SHP77 treated with DMSO at 0.1 percent for 48 hours (cell line): ENCODE measurements around the gene WWOX.

Experiments
- DNase-seq: peaks from one replicate; lab custom pipeline; 2025; lab: John Stamatoyannopoulos, UW

Gene WWOX

DNA sequence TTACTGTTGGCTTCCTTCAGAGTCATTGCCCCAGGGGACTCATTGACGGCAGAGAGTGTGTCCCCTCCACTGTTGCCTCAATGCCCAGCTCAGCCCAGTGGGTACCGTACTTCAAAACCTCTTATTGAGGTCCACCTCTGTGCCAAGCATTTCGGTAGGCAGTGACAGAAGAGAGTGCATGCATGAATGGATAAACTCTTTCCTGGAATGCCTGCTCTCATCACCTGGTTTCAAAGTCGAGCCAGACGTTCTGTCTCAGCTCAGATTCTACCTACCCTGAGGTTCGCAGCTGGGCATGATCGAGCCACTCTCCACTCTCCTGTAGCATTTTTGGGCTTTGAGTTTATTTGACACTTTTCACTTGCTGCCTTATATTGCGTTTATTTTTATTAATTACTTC lies 854.1 kb downstream of the WWOX start:
- DNase-seq, result no peak

DNA sequence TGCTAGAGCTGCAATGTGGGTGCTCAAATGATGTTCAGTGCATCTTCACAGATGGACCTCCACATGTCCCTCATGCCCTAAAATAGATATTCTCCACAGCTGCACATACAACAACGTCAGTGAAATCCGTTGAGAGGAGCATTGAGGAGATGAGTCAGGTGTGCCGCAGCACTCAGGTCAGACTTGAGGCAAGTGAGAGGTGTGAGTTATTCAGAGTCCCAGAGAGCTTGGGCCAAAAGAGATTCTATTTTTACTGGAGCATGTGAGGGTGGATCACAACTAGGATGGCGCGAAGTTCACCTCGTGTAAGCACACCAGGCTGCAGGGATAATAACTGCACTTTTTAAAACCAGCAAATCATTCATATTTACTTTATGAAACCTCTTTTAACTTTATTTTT lies 855.8 kb downstream of the WWOX start:
- no peak for DNase-seq

DNA sequence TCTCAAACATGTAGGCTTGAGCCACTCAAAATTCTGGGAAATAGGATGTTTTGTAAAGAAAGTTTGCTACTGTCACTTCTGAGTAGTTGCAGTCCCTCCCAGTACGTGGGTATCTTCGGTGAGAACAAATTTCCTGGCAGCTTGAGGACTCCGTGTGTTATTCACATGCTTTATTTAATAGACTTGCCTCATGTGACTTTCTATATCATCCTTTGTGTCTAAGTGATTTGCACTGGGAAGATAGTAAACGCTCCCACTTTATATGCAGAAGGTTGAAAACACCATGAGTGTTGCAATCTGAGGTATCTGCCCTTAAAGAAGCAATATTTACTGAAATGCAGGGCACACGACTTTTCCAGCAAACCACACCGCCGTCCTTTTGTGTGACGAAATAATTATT lies 857.4 kb downstream of the WWOX start:
- no peak for DNase-seq

DNA sequence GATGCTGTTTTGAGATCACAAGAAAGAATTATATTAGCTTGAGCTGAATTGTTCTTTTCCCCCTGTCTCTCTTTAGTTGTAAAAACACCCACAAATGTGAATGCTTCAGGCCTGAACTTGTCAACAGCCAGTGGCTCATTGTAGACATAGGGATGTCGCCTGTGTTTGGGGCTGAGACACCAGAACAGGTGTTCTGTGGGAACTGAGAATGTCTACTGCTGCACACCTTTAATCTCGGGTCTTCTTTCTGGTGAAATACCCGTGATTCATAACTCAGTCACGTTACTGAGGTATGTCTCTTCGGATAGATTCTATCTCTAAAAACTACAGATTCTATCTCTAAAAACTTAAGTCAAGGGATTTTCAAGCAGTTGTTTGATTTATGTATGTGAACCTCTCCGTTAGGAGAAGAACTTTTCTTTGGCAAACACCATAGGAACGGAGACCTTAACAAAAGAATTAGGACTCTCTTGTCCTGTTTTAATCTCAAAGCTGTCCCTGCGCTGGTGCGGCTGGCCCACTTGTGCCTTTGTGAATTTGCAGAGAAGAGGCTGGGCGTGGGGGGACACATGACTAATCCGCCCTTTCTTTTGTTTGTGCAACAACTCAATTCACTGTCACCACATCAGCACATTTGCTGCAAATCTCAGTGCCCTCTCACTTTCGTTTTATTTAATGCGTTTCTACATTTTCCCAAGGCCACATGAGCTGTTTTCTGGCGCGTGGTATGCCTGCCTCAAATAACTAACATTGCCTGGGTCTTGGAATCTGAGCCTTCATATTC lies 858.1 kb downstream of the WWOX start:
- no peak for DNase-seq

DNA sequence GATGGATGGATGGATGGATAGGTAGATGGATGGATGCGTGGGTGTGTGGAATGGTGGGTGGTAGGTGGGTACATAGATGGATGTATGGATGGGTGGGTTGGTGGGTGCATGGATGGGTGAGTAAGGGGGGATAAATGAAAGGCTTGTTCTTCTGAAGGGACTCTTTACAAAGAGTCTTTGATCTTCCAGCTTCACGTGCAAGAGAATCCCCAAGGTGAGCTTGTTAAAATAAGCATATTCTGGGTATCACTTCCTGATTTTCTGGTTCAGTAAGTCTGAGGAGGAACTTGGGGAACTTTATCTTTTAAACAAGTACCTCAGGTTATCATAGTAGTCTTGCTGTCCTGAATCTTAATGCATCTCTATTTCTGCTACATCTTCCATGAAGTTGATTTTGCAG lies 862.0 kb downstream of the WWOX start:
- DNase-seq, result no peak

DNA sequence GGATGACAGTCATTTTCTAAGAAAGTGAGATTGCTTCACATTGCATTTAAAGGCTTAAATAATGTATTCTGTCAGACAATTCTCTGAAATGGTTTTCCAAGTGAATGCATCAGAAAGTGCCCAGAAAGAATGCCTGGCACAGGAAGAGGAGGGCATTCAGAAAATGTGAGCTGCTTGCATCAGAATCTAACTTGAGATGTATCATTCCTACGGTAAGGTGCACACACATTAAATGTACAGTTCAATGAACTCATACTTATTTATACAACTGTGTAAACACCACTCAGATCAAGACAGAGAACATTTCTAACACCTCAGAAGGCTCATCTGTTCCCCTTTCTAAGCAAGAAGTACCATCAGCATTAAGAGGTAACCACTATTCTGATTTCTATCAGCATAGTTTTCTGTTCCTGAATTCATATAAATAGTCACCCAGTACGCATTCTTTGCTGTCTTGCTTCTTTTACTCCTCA lies 863.0 kb downstream of the WWOX start:
- no peak for DNase-seq

DNA sequence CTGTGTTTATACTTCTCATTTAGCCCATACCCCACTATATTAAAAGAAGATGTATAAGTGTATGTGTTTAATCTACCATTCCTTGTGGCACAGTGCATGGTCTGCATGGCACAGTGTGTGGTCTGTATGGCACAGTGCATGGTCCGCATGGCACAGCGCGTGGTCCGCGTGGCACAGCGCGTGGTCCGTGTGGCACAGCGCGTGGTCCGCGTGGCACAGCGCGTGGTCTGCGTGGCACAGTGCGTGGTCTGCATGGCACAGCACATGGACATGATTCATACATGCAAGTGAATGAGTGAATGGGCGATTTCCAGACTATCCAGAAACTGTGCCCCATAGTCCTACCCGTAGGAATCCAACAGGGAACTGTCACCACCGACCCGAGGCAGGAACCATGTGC lies 868.5 kb downstream of the WWOX start:
- no peak for DNase-seq

GRCh38 chr16:78969721-78970120 lies 870.3 kb downstream of the WWOX start:
- no peak for DNase-seq

DNA sequence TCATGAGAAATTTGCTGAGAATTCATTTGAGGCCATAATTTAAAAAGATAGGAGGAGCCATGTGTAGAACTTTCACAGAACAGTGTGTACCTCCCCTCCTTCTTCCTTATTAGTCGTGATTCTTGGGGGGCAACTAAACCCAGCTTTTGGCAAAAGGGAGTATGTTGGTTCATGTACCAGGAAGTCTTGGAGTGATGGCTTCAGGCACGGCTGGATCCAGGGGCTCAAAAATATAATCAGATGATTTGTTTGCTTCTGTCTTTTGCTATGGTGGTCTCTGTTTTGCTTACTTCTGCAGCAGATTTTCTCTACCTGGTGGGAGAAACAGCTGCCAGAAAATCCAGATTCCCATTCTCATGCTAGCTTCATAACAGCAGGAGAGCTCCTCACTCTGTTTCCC lies 871.2 kb downstream of the WWOX start:
- DNase-seq, result no peak

DNA sequence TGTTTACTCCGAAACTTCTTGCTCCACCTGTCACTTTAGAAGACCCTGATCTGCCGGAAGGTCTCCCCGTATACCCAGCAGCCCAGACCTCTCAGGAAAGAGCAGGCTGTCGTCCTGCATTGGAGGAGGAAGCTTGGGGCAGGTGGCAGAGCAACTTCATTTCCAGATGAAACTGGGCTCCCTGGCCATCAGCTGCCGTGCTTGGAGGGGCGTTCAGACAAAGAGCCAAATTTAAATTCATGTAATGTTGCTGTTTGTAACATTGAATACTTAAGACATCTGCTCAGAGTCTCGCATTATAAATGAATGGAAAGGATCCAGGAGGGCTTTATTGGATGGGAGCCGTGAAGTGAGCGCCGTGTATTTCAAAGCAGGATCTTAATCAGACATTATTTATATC lies 872.6 kb downstream of the WWOX start:
- DNase-seq, result peak; percentile 73

DNA sequence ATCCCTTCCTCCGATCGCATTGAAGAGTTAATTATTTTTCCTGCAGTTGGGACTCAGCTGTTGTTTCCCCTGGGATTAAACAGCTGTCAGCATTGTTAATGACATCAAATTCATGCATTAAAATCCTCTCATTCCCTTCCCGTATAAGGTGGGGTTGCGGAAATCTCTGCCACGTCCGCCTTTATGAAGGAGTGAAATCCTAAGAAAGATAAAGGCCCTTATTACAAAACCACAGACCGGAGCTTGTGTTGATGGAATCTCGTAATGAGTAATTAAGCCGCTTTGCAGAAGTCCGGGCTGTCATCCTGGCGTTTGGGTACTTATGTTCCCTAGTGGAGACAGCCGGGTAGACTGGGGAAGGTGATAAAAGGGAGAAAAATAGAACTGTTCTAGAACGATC lies 873.5 kb downstream of the WWOX start:
- no peak for DNase-seq

- no peak for DNase-seq
Measured at GRCh38 chr16:78976212-78976611, 876.8 kb downstream of the WWOX start.

- no peak for DNase-seq
Measured at GRCh38 chr16:78980825-78981224, 881.4 kb downstream of the WWOX start.

DNA sequence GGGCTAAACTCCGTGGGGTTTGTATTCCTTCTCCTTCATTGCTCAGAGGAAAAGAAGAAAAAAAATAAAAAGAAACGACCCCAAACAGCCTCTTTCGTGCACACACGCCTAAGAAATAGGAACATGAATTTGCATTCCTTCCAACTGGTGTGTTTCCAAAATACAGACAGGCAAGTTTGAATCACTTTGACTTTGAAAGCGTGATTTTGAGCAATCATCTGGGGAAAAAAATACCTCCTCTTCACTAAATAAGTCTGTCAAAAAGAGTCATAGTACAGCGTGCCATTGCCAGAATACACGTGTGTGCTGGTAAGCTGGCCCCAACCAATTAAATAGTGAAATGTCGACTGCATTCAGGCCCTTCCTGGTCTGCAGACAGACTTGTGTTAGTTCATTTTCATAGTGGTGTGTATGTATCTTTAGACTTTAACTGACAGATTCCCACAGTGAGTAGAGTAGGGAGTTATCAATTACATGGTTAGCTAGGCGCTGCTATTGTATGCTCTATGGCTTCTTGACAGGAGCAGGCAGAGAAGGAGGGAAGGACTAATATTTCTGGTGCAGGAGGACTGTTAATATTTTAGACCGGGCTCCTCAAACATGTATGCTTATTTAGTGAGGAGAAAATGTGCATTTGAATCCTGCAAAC lies 882.8 kb downstream of the WWOX start:
- no peak for DNase-seq

GRCh38 chr16:78984324-78984723 lies 884.9 kb downstream of the WWOX start:
- DNase-seq, result peak; percentile 30

- DNase-seq, result peak; percentile 6
Measured at GRCh38 chr16:78984887-78985464, 885.5 kb downstream of the WWOX start.

DNA sequence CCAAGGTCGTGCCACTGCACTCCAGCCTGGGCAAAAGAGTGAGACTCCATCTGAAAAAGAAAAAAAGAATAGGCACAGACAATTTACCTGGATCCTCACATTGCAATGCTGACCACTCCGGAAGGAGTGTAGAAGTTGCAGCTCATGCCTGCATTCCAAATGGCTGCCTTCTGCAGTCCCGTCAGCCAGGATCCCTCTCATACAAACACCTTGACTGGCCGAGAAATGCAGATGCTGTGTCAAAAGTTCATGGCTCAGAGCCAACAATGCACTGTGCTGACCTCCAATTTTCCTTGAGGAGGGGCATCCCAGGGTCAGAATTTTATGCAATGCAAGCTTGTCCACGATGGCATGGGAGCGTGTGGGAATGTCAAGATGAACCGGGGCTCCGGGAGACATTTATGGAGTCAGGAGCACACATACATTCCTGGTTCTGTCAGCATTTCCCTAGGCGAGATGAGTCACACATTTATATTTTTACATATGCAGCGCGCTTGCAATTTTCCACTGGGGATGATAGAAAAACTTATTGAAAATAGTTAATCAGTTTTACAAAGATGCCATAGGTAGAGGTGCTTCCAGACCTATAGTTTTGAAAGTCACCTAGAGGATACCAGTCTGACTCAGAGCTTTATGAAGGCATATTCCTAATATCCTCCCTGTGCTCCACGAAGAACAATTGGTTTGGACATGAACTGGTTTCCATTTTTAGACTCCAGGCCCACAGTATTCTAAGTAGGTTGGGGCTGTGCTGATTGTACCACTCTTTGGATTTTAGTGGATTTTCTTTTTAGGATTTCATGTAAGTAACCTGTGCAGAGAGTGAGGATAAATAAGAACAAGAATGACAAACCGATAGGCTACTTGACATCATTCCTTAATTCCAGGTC lies 886.5 kb downstream of the WWOX start:
- no peak for DNase-seq

- no peak for DNase-seq
Measured at GRCh38 chr16:78987666-78988065, 888.2 kb downstream of the WWOX start.

GRCh38 chr16:78988361-78988969 lies 889.0 kb downstream of the WWOX start:
- DNase-seq, result no peak

GRCh38 chr16:78990309-78990701 lies 890.9 kb downstream of the WWOX start:
- no peak for DNase-seq

- DNase-seq, result no peak
Measured at GRCh38 chr16:78992001-78992400, 892.5 kb downstream of the WWOX start.

GRCh38 chr16:78993346-78993745 lies 893.9 kb downstream of the WWOX start:
- peak; percentile 5 for DNase-seq
